ENCODE measurements around the gene DOCK10.

GRCh38 chr2:224817676-224818075, 224.6 kb downstream of the DOCK10 start:
- TF ChIP-seq CTCF (IDR thresholded peaks at IDR 0.05), result no peak
- TF ChIP-seq POLR2A (IDR thresholded peaks at IDR 0.05), result no peak

Data from uterus (tissue), 2 donors.